H1 (cell line): ENCODE results near the gene CDH10. TPM values are rescaled to one million over a fixed set of nuclear protein-coding genes. Genes with fewer than 3 reads are reported as not detected.
A peak's percentile ranks its signal among the peaks of the same experiment; 100 is the strongest.

ENCODE experiments used
- CTCF ChIA-PET: fragments of 300-600 bp; sonication (Branson Sonifier 250); formaldehyde crosslinking; loops from one replicate; lab custom pipeline; 2021; ENCODE audit not compliant: partially characterized antibody; lab: Charles Lee
- POLR2A ChIA-PET: fragments of 300-600 bp; sonication (Branson Sonifier 250); formaldehyde crosslinking; loops from one replicate; lab custom pipeline; 2021; ENCODE audit warnings: inconsistent platforms; ENCODE audit not compliant: partially characterized antibody; lab: Charles Lee
- DNase-seq, 2 experiments: peaks; one replicate each; pipeline versions ENCODE4 v3.0.0 to v3.0.0-alpha.2; 2010 to 2022; ENCODE audit warnings: low spot score in 2 of 2, low read depth in 1 of 2, mixed read lengths in 1 of 2
- FAIRE-seq: peaks from 2 replicates; lab custom pipeline; 2011; peaks lifted over from hg19 to GRCh38; lab: Jason Lieb, UNC
- H2AFZ ChIP-seq: 2 replicates; pipeline ENCODE4 v1.8.1; 2012; ENCODE audit warnings: low read length, inconsistent platforms
- H2AK5ac ChIP-seq: 2 replicates; pipeline ENCODE4 v1.6.1; 2013; ENCODE audit warnings: low read depth, low read length
- H2BK120ac ChIP-seq: replicated peaks from 2 replicates; pipeline ENCODE3; 2013; ENCODE audit warnings: low read depth, low read length, inconsistent platforms
- H2BK12ac ChIP-seq: 2 replicates; pipeline ENCODE4 v1.6.1; 2013; ENCODE audit warnings: low read depth, low read length
- H2BK15ac ChIP-seq: 2 replicates; pipeline ENCODE4 v1.6.1; 2013; ENCODE audit warnings: low read length
- H2BK20ac ChIP-seq: 2 replicates; pipeline ENCODE4 v1.6.1; 2013; ENCODE audit warnings: low read length
- H2BK5ac ChIP-seq: 2 replicates; pipeline ENCODE4 v1.6.1; 2013; ENCODE audit warnings: low read depth, low read length
- H3K14ac ChIP-seq: 2 replicates; pipeline ENCODE4 v1.6.1; 2013; ENCODE audit warnings: inconsistent platforms; ENCODE audit not compliant: insufficient read length
- H3K18ac ChIP-seq: 2 replicates; pipeline ENCODE4 v1.6.1; 2013; ENCODE audit warnings: low read length; ENCODE audit errors: extremely low read depth
- H3K23ac ChIP-seq: 2 replicates; pipeline ENCODE4 v1.6.1; 2013; ENCODE audit warnings: inconsistent platforms; ENCODE audit not compliant: insufficient read length
- H3K23me2 ChIP-seq: 2 replicates; pipeline ENCODE4 v1.6.1; 2013; ENCODE audit warnings: low read depth, low read length
- H3K27ac ChIP-seq: 2 replicates; pipeline ENCODE4 v1.6.1; 2011; ENCODE audit warnings: low read depth, low read length, inconsistent platforms
- H3K27me3 ChIP-seq, 4 experiments: replicated peaks in 1 of 4; 1 replicate in 1 of 4; 2 replicates in 3 of 4; pipeline versions ENCODE4 v1.6.1 to v1.8.1; 2011 to 2013; ENCODE audit warnings: low read length in 3 of 4, mild to moderate bottlenecking in 3 of 4, inconsistent platforms in 2 of 4, mixed read lengths in 2 of 4, moderate library complexity in 1 of 4; ENCODE audit not compliant: control insufficient read depth in 3 of 4, insufficient read depth in 3 of 4; ENCODE audit errors: extremely low read depth in 1 of 4
- H3K36me3 ChIP-seq, 4 experiments: 2 replicates each; pipeline versions ENCODE4 v1.6.1 to v1.8.1; 2011 to 2013; ENCODE audit warnings: mild to moderate bottlenecking in 4 of 4, low read length in 3 of 4, moderate library complexity in 2 of 4, control low read depth in 1 of 4, inconsistent platforms in 1 of 4; ENCODE audit not compliant: insufficient read depth in 4 of 4, control insufficient read depth in 2 of 4
- H3K4ac ChIP-seq: replicated peaks from 2 replicates; pipeline ENCODE3; 2013; ENCODE audit warnings: low read length, low read depth, mixed read lengths, inconsistent platforms; ENCODE audit not compliant: insufficient read length
- H3K4me1 ChIP-seq, 4 experiments: replicated peaks in 1 of 4; 1 replicate in 1 of 4; 2 replicates in 3 of 4; pipeline versions ENCODE4 v1.6.1 to v1.8.1; 2011 to 2013; ENCODE audit warnings: low read length in 3 of 4, inconsistent platforms in 2 of 4, mixed read lengths in 1 of 4; ENCODE audit not compliant: insufficient read depth in 4 of 4, control insufficient read depth in 3 of 4
- H3K4me2 ChIP-seq, 2 experiments: 2 replicates each; pipeline versions ENCODE4 v1.6.1 to v1.8.1; 2011 to 2013; ENCODE audit warnings: low read depth in 2 of 2, low read length in 2 of 2, control low read depth in 1 of 2, inconsistent platforms in 1 of 2, mild to moderate bottlenecking in 1 of 2; ENCODE audit not compliant: insufficient read depth in 1 of 2
- H3K4me3 ChIP-seq, 4 experiments: fragments of 200-600, 300-600 bp in 1 of 4; sonication (generic), shearing (Covaris generic), sonication (Bioruptor Twin) in 1 of 4; 2 replicates each; pipeline versions ENCODE4 v1.5.1 to v1.8.1; 2011 to 2016; ENCODE audit warnings: low read length in 4 of 4, low read depth in 3 of 4, control low read depth in 2 of 4, inconsistent platforms in 2 of 4, mild to moderate bottlenecking in 2 of 4, mixed read lengths in 1 of 4, moderate library complexity in 1 of 4; ENCODE audit not compliant: insufficient read depth in 2 of 4; ENCODE audit errors: extremely low read depth in 1 of 4
- H3K56ac ChIP-seq: replicated peaks from 2 replicates; pipeline ENCODE3; 2013; ENCODE audit warnings: low read depth, mild to moderate bottlenecking, mixed read lengths, low read length, inconsistent platforms; ENCODE audit not compliant: insufficient read length
- H3K79me1 ChIP-seq: 2 replicates; pipeline ENCODE4 v1.6.1; 2013; ENCODE audit warnings: low read depth, low read length, control low read depth
- H3K79me2 ChIP-seq, 2 experiments: 2 replicates each; pipeline versions ENCODE4 v1.6.1 to v1.8.1; 2012 to 2013; ENCODE audit warnings: low read length in 2 of 2, mild to moderate bottlenecking in 2 of 2, inconsistent platforms in 1 of 2; ENCODE audit not compliant: insufficient read depth in 2 of 2, control insufficient read depth in 1 of 2
- H3K9ac ChIP-seq, 4 experiments: replicated peaks in 1 of 4; 1 replicate in 1 of 4; 2 replicates in 3 of 4; pipeline versions ENCODE4 v1.6.1 to v1.8.1; 2011 to 2013; ENCODE audit warnings: low read depth in 3 of 4, low read length in 3 of 4, control low read depth in 2 of 4, mild to moderate bottlenecking in 2 of 4, moderate library complexity in 2 of 4, inconsistent platforms in 1 of 4; ENCODE audit errors: extremely low read depth in 1 of 4
- H3K9me3 ChIP-seq, 2 experiments: 2 replicates each; pipeline versions ENCODE4 v1.6.1 to v1.8.1; 2012 to 2013; ENCODE audit warnings: mild to moderate bottlenecking in 2 of 2, moderate library complexity in 2 of 2, control low read depth in 1 of 2, inconsistent platforms in 1 of 2, low read depth in 1 of 2, low read length in 1 of 2, mixed read lengths in 1 of 2; ENCODE audit not compliant: insufficient read depth in 2 of 2
- H4K20me1 ChIP-seq, 2 experiments: replicated peaks in 1 of 2; 2 replicates each; pipeline versions ENCODE3 to v1.8.1; 2011 to 2013; ENCODE audit warnings: inconsistent platforms in 2 of 2, low read length in 2 of 2, mild to moderate bottlenecking in 1 of 2; ENCODE audit not compliant: insufficient read depth in 2 of 2, control insufficient read depth in 1 of 2
- H4K5ac ChIP-seq: 2 replicates; pipeline ENCODE4 v1.6.1; 2013; ENCODE audit warnings: low read length, low read depth, mixed read lengths, inconsistent platforms; ENCODE audit not compliant: insufficient read length
- H4K8ac ChIP-seq: 2 replicates; pipeline ENCODE4 v1.8.0; 2013; ENCODE audit warnings: mild to moderate bottlenecking, moderate library complexity, low read length, inconsistent platforms; ENCODE audit not compliant: insufficient read depth; ENCODE audit errors: extremely low read depth
- H4K91ac ChIP-seq: replicated peaks from 2 replicates; pipeline ENCODE3; 2013; ENCODE audit warnings: low read length, mixed read lengths, inconsistent platforms; ENCODE audit not compliant: insufficient read length
- ASH2L ChIP-seq: fragments of 200-600, 300-600 bp; sonication (generic); IDR thresholded peaks from one replicate; pipeline ENCODE4 v1.7.1; 2017; ENCODE audit warnings: low read length
- BCL11A ChIP-seq, 2 experiments: IDR thresholded peaks; one replicate each; pipeline ENCODE4 v1.6.1; 2011; ENCODE audit warnings: low read depth in 2 of 2, low read length in 2 of 2, mild to moderate bottlenecking in 2 of 2
- CBX8 ChIP-seq: fragments of 300-800, 300-1000 bp; sonication (generic); IDR thresholded peaks from 2 replicates; pipeline ENCODE4 v1.7.1; 2016; ENCODE audit warnings: low read depth, low read length, borderline replicate concordance
- CREB1 ChIP-seq: IDR thresholded peaks from 2 replicates; pipeline ENCODE4 v1.6.1; 2012; ENCODE audit warnings: inconsistent platforms
- EZH2 ChIP-seq: fragments of 200-600 bp; sonication (generic); IDR thresholded peaks from 2 replicates; pipeline ENCODE4 v1.7.1; 2012; ENCODE audit warnings: low read depth, mild to moderate bottlenecking, moderate library complexity, low read length, inconsistent platforms; ENCODE audit not compliant: severe bottlenecking
- JUND ChIP-seq: IDR thresholded peaks from 2 replicates; pipeline ENCODE4 v1.6.1; 2011; ENCODE audit warnings: mild to moderate bottlenecking, improper control_type of control experiment, low read length
- NRF1 ChIP-seq: IDR thresholded peaks from 2 replicates; pipeline ENCODE4 v1.6.1; 2011; ENCODE audit warnings: mild to moderate bottlenecking, low read depth, low read length, improper control_type of control experiment
- POLR2A ChIP-seq, 2 experiments: IDR thresholded peaks; 1 replicate in 1 of 2; 2 replicates in 1 of 2; pipeline ENCODE4 v1.6.1; 2011; ENCODE audit warnings: low read depth in 2 of 2, low read length in 2 of 2, mild to moderate bottlenecking in 2 of 2; ENCODE audit errors: control extremely low read depth in 1 of 2
- SP1 ChIP-seq: IDR thresholded peaks from 2 replicates; pipeline ENCODE4 v1.6.1; 2011; ENCODE audit warnings: low read depth, low read length
- TBP ChIP-seq: IDR thresholded peaks from 2 replicates; pipeline ENCODE4 v1.6.1; 2011; ENCODE audit warnings: low read depth, low read length, improper control_type of control experiment
- TEAD4 ChIP-seq: IDR thresholded peaks from 2 replicates; pipeline ENCODE4 v1.6.1; 2012; ENCODE audit warnings: low read depth, low read length, inconsistent platforms, mixed read lengths
- ZNF274 ChIP-seq: IDR thresholded peaks from 2 replicates; pipeline ENCODE4 v1.7.0; 2012; ENCODE audit warnings: low read length, borderline replicate concordance; ENCODE audit errors: extremely low read depth
- WGBS, 2 experiments: shearing (Covaris generic) in 1 of 2; methylation state at CpG; one replicate each; pipeline versions ENCODE4 v1.1.6 to v1.1.7; 2013 to 2015; ENCODE audit warnings: low lambda C conversion rate in 2 of 2, mixed read lengths in 2 of 2, inconsistent platforms in 1 of 2, low coverage in 1 of 2, missing lambda C conversion rate in 1 of 2; ENCODE audit not compliant: insufficient replicate concordance in 2 of 2, insufficient coverage in 1 of 2, insufficient read length in 1 of 2; ENCODE audit errors: extremely low coverage in 1 of 2, missing lambda C conversion rate in 1 of 2; 5-methylcytosine and 5-hydroxymethylcytosine counted together
- polyA plus RNA-seq, 7 experiments: library from polyadenylated mRNA; depleted of rRNA in 3 of 7; stranded (reverse) in 5 of 7; unstranded in 2 of 7; fragments of >200 nt in 5 of 7; fragments of 200-250 nt in 2 of 7; gene quantifications; 1 replicate in 5 of 7; 2 replicates in 1 of 7; 4 replicates in 1 of 7; pipeline versions ENCODE4 v1.2.1 to v1.2.3, GENCODE V29; 2011 to 2013; ENCODE audit warnings: missing spikeins in 2 of 7, mixed read lengths in 2 of 7
- total RNA-seq: library from RNA; stranded (reverse); fragmentation: NEBNext Ultra II Directional; extraction: Animal tissue kit (Norgen Biotek cat#: 25700); gene quantifications from 2 replicates; pipeline ENCODE4 v1.2.1, GENCODE V29; 2021

The CDH10 gene
- total and polyA plus RNA-seq, 2 of the 8 experiments (the other 6 are each of a cell fraction or from before 2014, with no cell fraction given), result 0.11 TPM; not detected in 1

DNA sequence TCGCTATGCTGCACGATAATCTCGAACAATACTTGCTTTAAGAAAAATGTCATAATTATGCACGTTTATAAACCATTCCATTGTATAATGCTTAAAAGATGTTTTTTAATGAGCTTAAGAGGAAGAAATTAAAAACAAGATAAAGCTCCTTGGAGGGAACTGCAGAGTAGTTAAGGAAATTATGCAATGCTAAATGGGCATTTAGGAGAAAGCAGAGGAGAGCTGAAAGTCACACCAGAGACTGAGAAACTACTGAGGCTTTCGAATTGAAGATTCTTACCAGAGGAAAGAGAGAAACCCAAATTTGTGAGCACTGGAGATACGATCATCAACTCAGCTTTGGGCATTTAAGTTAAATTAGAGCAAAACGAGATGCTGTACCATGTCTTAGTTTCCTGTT lies 119.4 kb downstream of the CDH10 start:
- CTCF ChIA-PET, result interaction anchor here (0.6 to 1.0 kb wide), 2 partner anchors 46 to 79 kb away, joined by 3 read pairs; no protein-coding TSS in a partner anchor
- Histone ChIP-seq H3K79me2 (no peaks in the 10 kb centered on the region), H3K4ac (no peak overlapping the region), H4K8ac (no peak overlapping the region), H2AK5ac (no peak overlapping the region), H3K23me2 (no peaks in the 10 kb centered on the region), H3K23ac (no peak overlapping the region), H3K56ac (no peak overlapping the region), H3K9me3 (no peaks in the 10 kb centered on the region), H3K27me3 (no peaks in the 10 kb centered on the region), H2BK15ac (no peak overlapping the region), H2BK20ac (no peak overlapping the region), H2BK12ac (no peak overlapping the region), H2AFZ (peak overlapping the region; percentile 87), H2BK120ac (no peak overlapping the region), H3K18ac (no peak overlapping the region), H4K20me1 (no peaks in the 10 kb centered on the region), H4K5ac (no peak overlapping the region), H3K4me1 (peaks cover 0 to 3% (median 0%) of the 10 kb centered on the region in 4 experiments; a peak in 1 of 7 replicates), H2BK5ac (no peak overlapping the region), H3K9ac (no peak overlapping the region), H3K14ac (no peak overlapping the region), H4K91ac (no peak overlapping the region), H3K79me1 (no peaks in the 10 kb centered on the region), H3K4me2 (no peak overlapping the region), H3K4me3 (no peak overlapping the region), H3K27ac (no peak overlapping the region), H3K36me3 (no peaks in the 10 kb centered on the region)
- FAIRE-seq (no peak), DNase-seq (no peak)
- TF ChIP-seq BCL11A (IDR thresholded peaks at IDR 0.05; ENCODE audit: low read depth in 2 of 2, low read length in 2 of 2) (no peak), POLR2A (IDR thresholded peaks at IDR 0.05; ENCODE audit: control extremely low read depth in 1 of 2, low read depth in 2 of 2, low read length in 2 of 2) (no peak), ZNF274 (no peak), ASH2L (no peak), CREB1 (no peak), TBP (no peak), NRF1 (no peak), JUND (no peak), TEAD4 (no peak), EZH2 (no peak), CBX8 (no peak), SP1 (no peak)
- WGBS, 2 experiments, result 82% methylated on average over 7 of the region's 7 CpGs; no CpG with 5 or more reads in 1 of the 2 experiments
- POLR2A ChIA-PET, result no interaction called here
